Stimulated activated CD4-positive, alpha-beta T cell treated with anti-CD3 and anti-CD28 coated beads, TNF-alpha, amount 100 ng/mL, for 4 hours (primary cell): ENCODE measurements around the gene NUDC.

ENCODE experiments used
- DNase-seq, 3 experiments: peaks; one replicate each; pipeline ENCODE4 v3.0.0-alpha.2; 2020; ENCODE audit warnings: low read depth in 3 of 3

The NUDC gene

DNA sequence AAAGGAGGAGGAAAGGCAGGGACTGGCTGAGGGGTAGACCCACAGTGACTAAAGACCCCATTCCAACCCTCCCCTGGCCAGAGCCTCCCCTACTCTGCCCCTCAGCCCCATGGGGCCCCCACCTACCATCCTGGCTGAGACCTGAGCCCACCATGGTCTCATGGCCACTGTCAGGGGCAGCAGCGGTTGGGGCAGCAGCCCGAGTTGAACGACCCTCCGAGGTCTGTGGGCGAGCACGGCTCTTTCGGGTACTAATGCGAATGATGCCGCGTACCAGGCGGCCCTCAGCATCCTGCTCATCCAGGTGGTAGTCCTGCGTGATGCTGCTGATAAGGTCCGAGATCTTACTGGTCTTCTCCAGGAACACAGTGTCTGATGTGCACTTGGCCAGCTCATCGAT lies 29.7 kb downstream of the NUDC start:
- DNase-seq: no peak

DNA sequence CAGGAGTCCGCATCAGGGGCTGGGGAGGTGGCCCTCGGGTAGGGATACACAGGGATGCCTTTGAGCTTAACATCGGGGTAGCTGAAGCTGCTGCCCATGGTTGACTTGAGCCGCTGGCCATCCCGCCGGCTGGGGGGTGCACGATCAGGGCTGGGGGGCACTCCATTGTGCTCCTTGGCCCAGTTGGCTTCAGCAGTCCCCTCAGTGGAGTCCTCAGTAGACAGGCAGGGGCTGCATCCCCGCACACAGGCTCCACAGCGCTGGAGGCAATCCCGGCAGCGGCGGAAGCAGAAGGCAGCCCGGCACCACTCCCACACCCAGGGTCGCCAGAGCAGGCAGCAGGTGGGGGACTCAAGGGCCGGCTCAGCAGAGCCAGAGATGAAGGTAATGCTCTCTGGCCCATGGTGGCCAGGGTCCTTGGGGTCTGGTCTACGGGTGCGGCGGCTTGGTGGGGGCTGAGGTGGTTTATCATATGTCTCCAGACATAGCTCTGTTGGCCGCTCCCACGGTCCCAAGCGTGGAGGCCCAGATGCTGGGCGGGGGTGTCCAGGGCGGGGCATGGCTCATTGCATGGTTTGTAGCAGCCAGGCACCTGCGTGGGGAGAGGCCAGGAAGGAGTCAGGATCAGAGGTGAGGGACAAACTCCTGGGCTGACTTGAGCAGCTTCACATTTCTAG lies 30.4 kb downstream of the NUDC start:
- DNase-seq: no peak

DNA sequence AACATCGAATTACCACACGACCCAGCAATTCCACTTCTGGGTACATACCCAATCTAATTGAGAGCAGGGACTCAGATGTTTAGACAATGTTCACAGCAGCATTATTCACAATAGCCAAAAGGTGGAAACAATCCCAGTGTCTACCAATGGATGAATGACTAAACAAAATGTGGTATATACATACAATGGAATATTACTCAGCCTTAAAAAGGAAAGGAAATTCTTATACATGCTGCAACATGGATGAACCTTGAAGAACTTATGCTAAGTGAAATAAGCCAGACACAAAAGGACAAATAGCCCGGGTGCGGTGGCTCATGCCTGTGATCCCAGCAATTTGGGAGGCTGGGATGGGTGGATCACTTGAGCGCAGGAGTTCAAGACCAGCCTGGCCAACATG lies 31.8 kb downstream of the NUDC start:
- DNase-seq: no peak

DNA sequence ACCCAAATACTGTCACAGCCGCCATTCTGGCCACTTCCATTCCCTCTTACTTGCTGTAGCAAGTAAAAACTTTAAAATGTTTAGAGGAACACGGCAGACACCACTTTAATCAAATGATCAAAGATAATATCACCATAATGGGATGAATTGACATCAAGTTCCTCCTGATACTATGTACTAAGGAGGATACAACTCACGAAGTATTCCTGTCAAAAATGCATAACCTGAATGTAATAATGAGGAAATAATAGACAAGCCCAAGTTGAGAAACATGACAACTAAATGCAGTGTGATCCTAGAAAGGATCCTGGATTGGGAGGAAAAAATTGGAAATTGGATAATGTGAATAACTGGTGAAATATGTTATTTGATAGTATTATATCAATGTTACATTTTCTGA lies 34.8 kb downstream of the NUDC start:
- DNase-seq: no peak

DNA sequence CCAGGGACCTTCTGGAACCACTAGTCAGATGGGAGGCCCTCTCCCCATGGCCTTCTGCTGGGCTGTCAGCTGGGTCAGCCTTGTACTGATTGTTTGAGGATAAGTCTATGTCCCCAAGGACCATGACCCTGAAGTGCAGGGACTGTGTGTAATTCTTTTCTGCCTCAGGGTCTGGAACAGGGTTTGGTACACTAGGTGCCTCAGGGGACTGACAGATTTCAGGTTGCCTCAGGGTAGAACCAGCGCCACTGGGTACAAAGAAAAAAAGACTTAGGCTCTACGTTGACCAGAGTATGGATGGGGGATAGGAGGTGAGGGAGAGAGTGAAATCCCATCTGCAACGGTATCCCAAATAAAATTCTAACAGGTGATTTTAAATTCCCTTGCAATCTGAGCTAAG lies 35.8 kb downstream of the NUDC start:
- no peak for DNase-seq

DNA sequence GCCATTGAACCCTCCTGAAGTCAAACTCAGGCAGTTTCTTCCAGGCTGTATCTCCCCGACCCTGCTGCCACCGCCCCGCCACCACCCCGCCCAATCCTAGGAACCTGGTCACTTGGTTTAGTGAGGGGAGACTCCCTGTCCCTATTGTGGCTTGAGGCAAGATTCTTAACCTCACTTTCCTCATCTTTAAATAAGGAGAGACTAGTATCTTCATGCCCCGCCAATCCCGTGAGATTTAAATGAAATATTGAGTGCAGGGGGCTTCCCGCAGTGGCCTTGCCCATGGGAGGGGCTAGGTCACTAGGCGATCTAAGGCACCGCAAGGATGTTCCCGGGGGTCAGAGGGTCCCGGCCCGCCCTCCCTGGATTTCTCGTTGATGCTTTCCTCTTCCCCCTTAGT lies 37.7 kb downstream of the NUDC start:
- no peak for DNase-seq

DNA sequence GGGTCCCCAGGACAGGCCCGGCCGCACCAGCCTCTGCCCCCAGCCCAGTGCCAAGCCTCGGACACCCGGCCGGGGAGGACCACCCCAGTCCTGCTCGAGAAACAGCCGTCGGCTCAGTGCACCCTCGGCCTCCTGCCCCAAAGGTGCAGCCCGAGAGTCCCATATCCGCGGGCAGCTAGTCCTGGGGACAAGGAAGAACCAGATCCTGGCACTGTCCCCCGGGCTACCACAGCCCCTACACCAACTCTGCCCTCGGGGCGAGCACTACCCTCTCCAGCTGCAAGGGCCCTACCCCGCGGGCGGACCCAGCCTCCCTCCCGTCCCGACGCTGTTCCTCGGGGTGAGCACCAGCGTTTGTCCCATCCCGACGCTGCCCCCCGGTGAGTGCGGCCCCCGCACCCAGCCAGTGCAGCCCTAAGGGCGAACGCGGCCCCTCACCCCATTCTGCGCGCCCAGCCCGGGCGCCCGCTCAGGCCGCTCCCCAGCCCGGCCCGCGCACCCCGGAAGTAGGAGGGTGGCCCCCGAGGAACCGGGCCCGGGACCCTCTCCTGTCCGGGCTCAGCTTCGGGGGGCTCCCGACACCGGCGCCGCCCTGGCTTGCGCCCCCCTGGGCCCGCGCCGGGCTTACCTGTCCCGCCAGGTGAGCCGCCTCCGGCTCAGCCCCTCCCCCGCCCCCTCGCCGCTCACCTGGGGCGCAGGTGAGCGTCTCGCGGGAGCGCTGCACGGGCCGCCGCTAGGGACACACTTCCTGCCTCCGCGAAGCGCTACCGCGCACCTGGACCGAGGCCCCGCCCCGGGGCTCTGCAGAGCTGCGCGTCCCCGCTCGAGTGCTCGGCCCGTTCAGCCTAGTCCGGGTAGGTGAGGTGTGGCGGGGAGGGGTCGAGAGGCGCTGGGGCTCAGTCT lies 38.4 kb downstream of the NUDC start, which contains the start of gene KDF1:
Gene KDF1, minus strand, starts transcription at position 747 of the 903 bp plus-strand sequence. CDS start 8,088 bp downstream, outside the sequence.
- DNase-seq: peak; percentile 17 to 35 (median 29)

DNA sequence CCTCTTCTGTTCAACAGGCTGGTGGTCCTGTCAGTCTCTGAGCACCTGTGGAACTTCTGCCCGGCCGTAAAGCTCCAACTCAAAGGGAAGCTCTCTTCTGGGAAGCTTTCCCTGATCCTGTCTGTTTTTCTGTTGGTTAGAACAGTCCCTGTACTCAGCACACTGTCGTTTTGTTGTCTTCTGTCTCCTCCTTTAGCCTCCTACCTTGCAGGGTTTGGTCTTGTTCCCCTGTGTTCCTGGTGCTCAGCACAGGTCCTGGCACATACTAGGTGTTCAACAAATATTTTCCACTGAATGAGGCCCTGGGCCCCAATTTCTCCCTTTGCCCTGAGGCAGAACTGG lies 39.1 kb downstream of the NUDC start:
- DNase-seq: no peak

DNA sequence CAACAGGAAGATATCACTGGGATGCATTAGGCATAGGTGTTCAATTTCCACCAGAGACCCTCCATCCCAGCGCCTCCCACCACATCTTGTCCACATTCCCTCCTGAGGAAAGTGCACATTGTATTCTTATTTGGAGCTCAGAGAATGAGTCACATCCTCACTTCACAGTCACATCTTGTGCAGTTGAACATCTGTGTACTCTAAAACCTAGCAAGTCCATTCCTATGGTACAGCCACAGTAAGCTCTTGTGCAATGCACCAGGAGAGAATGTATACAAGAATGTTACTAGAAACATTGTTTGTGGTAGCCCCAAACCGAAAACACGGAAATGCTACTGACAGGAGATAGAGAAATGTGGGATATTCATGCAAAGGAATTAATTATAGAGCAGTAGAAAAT lies 40.3 kb downstream of the NUDC start:
- no peak for DNase-seq

DNA sequence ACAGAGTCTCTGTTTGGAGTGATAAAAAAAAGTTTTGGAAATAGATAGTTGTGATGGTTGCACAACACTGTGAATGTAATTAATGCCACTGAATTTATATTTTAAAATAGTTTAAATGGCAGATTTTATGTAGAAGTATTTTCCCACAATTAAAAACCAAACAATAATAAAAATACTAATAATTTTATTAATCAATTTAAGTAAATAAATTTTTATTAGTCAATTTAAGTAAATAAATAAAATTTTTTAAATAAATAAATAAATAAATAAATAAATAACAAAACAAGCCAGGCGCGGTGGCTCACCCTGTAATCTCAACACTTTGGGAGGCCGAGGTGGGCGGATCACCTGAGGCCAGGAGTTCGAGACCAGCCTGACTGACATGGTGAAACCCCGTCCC lies 43.7 kb downstream of the NUDC start:
- DNase-seq: no peak

DNA sequence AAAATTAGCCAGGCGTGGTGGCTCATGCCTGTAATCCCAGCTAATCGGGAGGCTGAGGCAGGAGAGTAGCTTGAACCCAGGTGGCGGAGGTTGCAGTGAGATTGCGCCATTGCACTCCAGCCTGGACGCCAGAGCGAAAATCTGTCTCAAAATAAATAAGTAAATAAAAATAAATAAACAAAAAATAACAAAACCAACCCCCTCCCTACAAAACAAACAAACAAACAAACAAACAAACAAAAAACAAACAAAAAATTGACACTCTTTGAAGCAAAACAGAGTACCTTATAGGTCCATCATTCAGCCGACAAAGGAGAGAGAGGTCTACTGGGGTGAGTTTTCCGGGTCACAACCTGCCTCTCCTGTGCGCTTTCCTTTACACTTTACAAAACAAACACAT lies 44.1 kb downstream of the NUDC start:
- no peak for DNase-seq

DNA sequence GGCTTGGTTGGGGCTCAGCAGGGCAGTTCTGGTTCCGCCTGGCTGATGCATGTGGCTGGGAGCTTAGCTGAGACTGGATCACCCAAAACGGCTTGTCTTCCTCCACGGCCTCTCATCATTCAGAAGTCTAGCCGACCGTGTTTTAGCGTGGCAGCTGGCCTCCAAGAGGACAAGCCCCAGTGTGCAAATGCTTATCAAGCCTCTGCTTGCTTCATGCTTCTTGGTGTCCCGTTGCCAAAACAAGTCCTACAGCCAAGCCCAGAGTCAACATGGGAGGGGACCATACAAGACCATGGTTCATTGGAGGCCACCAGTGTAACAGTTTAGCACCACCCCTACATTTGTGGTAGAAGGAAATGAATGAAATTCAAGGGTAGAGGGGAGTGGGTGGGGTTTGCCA lies 49.3 kb downstream of the NUDC start:
- DNase-seq: no peak

DNA sequence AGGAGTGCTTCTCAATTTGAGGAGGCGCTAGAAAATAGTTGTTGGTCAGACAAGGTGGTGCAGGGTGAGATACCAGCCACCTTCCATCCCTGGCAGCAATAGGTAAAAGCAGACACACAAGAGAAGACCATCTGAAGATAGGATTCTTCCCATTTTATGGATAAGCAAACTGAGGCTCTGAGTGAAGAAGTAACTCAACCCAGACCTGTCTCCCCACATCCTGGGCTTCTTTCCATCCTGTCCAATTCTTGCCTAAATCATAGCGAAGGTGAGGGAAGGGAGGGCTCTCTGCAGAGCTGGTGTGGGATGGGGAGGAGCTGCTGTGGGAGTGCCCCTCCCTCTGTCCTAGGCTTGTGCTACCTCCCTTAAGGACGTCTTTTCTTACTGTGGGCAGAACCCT lies 50.0 kb downstream of the NUDC start:
- DNase-seq: no peak

DNA sequence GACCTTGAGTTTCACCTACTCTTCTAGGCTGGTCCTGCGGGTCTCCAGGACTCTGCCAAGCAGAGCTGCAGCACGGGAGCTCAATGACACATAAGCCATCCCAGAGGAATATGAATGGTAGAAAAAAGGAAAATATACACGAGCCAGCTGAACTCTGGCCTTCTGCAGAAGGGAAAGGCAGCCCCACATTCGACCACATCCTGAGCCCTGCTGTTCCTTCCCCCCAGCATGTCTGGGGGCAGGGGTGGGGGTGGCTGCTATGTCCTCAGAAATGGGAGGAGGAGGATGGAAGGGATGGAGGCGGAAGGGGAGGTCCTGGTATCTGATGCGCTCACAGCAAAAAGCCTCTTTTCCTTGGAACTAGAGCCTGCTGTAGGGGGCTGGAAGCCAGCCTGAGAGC lies 50.8 kb downstream of the NUDC start:
- DNase-seq: no peak

DNA sequence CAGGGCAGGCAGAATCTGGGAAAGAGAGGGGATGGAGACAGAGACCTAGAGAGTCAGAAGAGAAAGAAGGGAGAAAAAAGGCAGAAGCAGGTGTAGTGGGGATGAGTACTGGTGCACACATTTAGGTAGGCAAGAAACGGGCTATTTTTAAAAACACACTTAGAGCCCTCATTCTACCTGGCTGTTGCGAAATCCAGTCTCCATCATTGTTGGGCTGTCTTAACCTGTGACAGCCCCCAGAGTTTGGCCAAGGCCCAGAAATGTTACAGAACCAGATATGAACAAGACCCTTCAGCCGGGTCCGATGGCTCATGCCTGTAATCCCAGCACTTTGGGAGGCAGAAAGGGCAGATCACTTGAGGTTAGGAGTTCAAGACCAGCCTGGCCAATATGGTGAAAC lies 51.3 kb downstream of the NUDC start:
- no peak for DNase-seq

DNA sequence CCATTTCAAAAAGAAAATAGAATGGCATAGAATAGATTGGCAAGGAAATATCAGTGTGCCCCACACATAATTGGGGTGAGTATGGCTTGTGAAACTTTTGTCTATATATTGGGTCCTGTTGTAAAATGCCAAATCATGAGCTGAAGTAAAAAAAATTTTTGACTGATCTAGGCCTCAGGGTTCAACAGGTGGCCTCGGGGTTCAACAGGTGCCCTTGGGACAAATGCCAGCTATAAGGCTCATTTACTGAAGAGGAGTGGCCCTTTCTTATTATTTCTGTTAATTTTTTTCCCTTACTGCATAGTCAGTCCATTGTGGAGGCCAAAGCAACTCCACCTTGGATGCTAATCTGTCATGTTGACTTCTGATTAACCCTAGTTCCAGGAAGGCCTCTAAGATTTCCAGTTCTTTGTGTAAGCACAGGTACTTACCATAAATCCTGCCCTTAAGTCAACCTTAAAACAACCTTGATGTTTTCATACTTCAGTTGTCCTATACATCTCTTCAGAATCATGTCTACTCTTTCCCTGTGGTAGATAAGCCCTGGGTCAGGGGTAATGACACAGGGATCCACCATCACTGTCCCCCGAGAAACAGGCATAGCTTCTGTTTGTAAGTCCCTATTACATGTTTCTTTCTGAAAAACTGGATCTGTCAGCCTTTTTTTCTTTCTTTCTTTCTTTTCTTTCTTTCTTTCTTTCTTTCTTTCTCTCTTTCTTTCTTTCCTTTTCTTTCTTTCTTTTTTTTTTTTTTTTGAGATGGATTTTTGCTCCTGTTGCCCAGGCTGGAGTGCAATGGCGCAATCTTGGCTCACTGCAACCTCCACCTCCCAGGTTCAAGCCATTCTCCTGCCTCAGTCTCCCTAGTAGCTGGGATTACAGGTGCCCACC lies 55.3 kb downstream of the NUDC start:
- DNase-seq: no peak

DNA sequence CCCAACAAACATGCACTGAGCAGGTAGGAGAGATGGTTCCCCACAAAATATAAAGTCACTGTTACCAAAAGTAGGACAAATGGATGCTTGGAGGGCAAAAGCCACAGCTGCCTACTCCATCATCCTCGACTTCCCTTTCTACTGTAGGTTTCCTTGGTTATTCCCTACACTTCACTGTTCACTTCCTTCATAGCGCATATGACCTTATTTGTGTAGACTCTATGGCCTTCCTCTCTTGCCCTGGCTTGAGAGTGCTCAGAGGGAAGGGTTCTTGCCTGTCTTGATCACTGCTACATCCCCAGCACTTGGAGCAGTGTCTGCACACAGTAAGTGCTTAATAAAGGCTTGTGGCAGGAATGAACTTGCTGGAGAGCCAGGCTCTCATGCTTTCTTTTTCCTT lies 57.4 kb downstream of the NUDC start:
- no peak for DNase-seq

DNA sequence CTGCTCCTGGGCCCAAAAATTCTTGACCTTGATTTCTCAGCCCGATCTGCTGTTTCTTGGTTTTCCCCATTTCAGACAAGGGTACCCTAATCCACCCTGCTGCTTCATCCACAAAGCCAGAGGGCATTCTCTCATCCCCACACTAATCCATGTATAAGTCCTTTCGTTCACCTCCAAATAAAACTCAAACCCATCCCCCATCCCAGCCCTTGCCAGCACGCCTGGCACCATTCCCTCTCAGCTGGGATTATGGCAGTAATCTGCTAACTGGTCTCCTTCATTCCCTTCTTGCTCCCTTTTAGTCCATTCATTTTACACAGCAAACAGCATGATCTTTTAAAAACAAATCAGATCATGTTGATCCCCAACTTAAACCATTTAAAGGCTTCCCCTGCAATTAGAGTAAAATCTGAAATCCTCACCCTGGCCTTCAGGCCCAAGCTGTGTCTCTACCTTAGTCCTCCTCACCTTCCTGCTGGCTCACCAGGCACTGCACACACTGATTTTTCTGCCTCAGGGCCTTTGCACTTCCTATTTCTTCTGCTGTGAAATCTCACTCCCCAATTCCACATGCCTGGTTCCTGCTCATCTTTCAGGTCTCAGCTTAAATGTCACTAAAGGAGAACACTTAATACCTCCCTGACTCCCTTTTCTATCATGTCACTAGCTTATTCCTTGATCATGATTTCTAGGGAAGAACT lies 59.8 kb downstream of the NUDC start:
- DNase-seq: no peak

DNA sequence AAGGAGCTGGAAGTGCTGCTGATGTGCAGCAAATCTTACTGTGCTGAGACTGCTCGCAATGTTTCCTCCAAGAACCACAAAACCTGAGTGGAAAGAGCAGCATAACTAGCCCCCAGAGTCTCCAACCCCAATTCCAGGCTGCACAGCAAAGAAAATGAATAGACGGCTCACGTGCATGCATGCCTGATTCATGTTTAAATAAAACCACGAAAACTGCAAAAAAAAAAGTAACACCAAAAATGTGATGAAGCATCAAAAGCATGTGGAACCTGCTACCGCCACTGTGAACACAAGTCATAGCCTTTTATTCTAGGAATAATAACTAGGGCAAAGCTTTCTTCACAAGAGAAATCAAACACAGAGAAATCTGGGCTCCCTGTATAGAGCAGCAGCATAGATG lies 62.3 kb downstream of the NUDC start:
- no peak for DNase-seq

DNA sequence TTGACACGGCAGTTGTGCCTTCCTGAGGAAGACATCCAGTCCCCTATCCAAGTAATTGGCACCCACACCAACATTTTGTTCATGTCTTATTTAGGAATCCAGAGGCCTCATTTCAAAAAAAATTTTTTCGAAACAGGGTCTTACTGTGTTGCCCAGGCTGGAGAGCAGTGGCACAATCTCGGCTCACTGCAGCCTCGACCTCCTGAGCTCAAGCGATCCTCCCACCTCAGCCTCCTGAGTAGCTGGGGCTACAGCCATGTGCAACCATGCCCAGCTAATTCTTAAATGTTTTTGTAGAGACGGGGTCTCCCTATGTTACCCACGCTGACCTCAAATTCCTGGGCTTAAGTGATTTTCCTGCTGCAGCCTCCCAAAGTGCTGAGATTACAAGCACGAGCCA lies 62.7 kb downstream of the NUDC start:
- DNase-seq: no peak

DNA sequence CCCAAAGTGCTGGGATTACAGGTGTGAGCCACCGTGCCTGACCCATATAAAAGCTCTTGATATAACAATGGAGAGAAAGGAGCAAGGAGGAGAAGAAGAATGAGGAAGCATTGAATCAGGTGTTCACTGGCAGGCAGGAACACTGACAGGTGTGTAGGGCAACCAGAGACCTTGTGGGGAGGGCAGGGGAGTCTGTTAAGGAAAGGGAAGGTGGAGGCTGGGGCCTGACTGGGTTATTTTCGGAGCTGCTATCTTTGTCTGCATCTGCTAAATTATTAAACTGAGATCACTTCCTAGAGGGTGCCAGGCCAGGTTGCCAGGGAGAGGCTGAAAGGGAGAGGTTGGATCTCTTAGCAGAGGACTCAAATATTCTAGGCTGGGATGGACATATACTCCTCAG lies 65.1 kb downstream of the NUDC start:
- no peak for DNase-seq
